ENCODE data around the gene ATP6V1B1.

Gene ATP6V1B1

GRCh38 chr2:70936165-70936978 is 672 bp downstream of the ATP6V1B1 start:
- TF ChIP-seq TARDBP (IDR thresholded peaks at IDR 0.05) (0 out of 2 replicates have a peak, but pooled peaks have one; percentile 11), HDGF (IDR thresholded peaks at IDR 0.05; ENCODE audit: borderline replicate concordance) (no peak)
- CTCF ChIA-PET, result interaction anchor here (1.2 kb wide), 1 partner anchor 10 kb away, joined by 3 read pairs; no protein-coding TSS in a partner anchor
- POLR2A ChIA-PET, result no interaction called here
- no peak for DNase-seq (ENCODE audit: extremely low spot score)

GRCh38 chr2:70936979-70937811 is 1.5 kb downstream of the ATP6V1B1 start:
- DNase-seq (ENCODE audit: extremely low spot score), result no peak
- ChIA-PET CTCF (interaction anchor here (1.2 kb wide), 1 partner anchor 9 kb away, joined by 3 read pairs; no protein-coding TSS in a partner anchor), POLR2A (no interaction called here)
- TF ChIP-seq HDGF (IDR thresholded peaks at IDR 0.05; ENCODE audit: borderline replicate concordance), result no peak
- no peak for TF ChIP-seq NFRKB (IDR thresholded peaks at IDR 0.05)
- TF ChIP-seq ELF4 (IDR thresholded peaks at IDR 0.05), result no peak
- no peak for TF ChIP-seq CTBP1 (IDR thresholded peaks at IDR 0.05; ENCODE audit: borderline replicate concordance)
- TF ChIP-seq TARDBP (IDR thresholded peaks at IDR 0.05), result no peak
- no peak for TF ChIP-seq ZNF384 (IDR thresholded peaks at IDR 0.05)
- TF ChIP-seq ARNT (IDR thresholded peaks at IDR 0.05), result no peak
- TF ChIP-seq SUZ12 (IDR thresholded peaks at IDR 0.05), result no peak
- no peak for TF ChIP-seq L3MBTL2 (conservative IDR thresholded peaks at IDR 0.05)
- no peak for TF ChIP-seq FOXA1 (IDR thresholded peaks at IDR 0.05)
- no peak for TF ChIP-seq FOXM1 (IDR thresholded peaks at IDR 0.05; ENCODE audit: borderline replicate concordance)
- no peak for TF ChIP-seq SP1 (IDR thresholded peaks at IDR 0.05)
- no peak for TF ChIP-seq FOXK2 (IDR thresholded peaks at IDR 0.05)
- TF ChIP-seq LEF1 (IDR thresholded peaks at IDR 0.05; ENCODE audit: borderline replicate concordance), result no peak
- TF ChIP-seq BHLHE40 (IDR thresholded peaks at IDR 0.05; ENCODE audit: borderline replicate concordance), result no peak
- no peak for TF ChIP-seq PKNOX1 (IDR thresholded peaks at IDR 0.05)

GRCh38 chr2:70937866-70938585 is 2.3 kb downstream of the ATP6V1B1 start:
- no peak for DNase-seq (ENCODE audit: extremely low spot score)
- POLR2A ChIA-PET, result no interaction called here
- TF ChIP-seq HDGF (IDR thresholded peaks at IDR 0.05; ENCODE audit: borderline replicate concordance), result no peak
- TF ChIP-seq NFRKB (IDR thresholded peaks at IDR 0.05), result no peak
- TF ChIP-seq LEF1 (IDR thresholded peaks at IDR 0.05; ENCODE audit: borderline replicate concordance), result no peak
- TF ChIP-seq CTBP1 (IDR thresholded peaks at IDR 0.05; ENCODE audit: borderline replicate concordance), result no peak
- no peak for TF ChIP-seq FOXK2 (IDR thresholded peaks at IDR 0.05)
- TF ChIP-seq TARDBP (IDR thresholded peaks at IDR 0.05), result no peak
- no peak for TF ChIP-seq SUZ12 (IDR thresholded peaks at IDR 0.05)
- no peak for TF ChIP-seq SP1 (IDR thresholded peaks at IDR 0.05)
- no peak for TF ChIP-seq ELF4 (IDR thresholded peaks at IDR 0.05)
- TF ChIP-seq ARNT (IDR thresholded peaks at IDR 0.05), result no peak
- TF ChIP-seq BHLHE40 (IDR thresholded peaks at IDR 0.05; ENCODE audit: borderline replicate concordance), result no peak
- TF ChIP-seq PKNOX1 (IDR thresholded peaks at IDR 0.05), result no peak
- TF ChIP-seq FOXM1 (IDR thresholded peaks at IDR 0.05; ENCODE audit: borderline replicate concordance), result no peak
- no peak for TF ChIP-seq L3MBTL2 (conservative IDR thresholded peaks at IDR 0.05)
- TF ChIP-seq FOXA1 (IDR thresholded peaks at IDR 0.05), result no peak
- CTCF ChIA-PET, result interaction anchor here (1.0 kb wide), 1 partner anchor 10 kb away, joined by 4 read pairs; no protein-coding TSS in a partner anchor

GRCh38 chr2:70938586-70938950 is 2.9 kb downstream of the ATP6V1B1 start:
- ChIA-PET POLR2A (no interaction called here), CTCF (interaction anchor here (1.0 kb wide), 2 partner anchors 9 to 10 kb away, joined by 3 to 4 read pairs; no protein-coding TSS in a partner anchor)
- TF ChIP-seq ZNF384 (IDR thresholded peaks at IDR 0.05) (no peak), ARNT (IDR thresholded peaks at IDR 0.05) (no peak), ELF4 (IDR thresholded peaks at IDR 0.05) (no peak), L3MBTL2 (conservative IDR thresholded peaks at IDR 0.05) (no peak), NFRKB (IDR thresholded peaks at IDR 0.05) (no peak), CTBP1 (IDR thresholded peaks at IDR 0.05; ENCODE audit: borderline replicate concordance) (no peak), TARDBP (IDR thresholded peaks at IDR 0.05) (no peak), PKNOX1 (IDR thresholded peaks at IDR 0.05) (no peak), FOXM1 (IDR thresholded peaks at IDR 0.05; ENCODE audit: borderline replicate concordance) (no peak), FOXA1 (IDR thresholded peaks at IDR 0.05) (no peak), SUZ12 (IDR thresholded peaks at IDR 0.05) (no peak), LEF1 (IDR thresholded peaks at IDR 0.05; ENCODE audit: borderline replicate concordance) (no peak), SP1 (IDR thresholded peaks at IDR 0.05) (no peak), FOXK2 (IDR thresholded peaks at IDR 0.05) (no peak), HDGF (IDR thresholded peaks at IDR 0.05; ENCODE audit: borderline replicate concordance) (no peak), BHLHE40 (IDR thresholded peaks at IDR 0.05; ENCODE audit: borderline replicate concordance) (no peak)
- no peak for DNase-seq (ENCODE audit: extremely low spot score)

Measured in HEK293T (cell line).